ENCODE measurements around the gene GRHL3. TPM values are rescaled to one million over a fixed set of nuclear protein-coding genes. Genes with fewer than 3 reads are reported as not detected.

Gene GRHL3
- total and polyA plus RNA-seq, 2 donors (not counting 3 experiments of a cell fraction or from before 2014, with no cell fraction given): not detected

DNA sequence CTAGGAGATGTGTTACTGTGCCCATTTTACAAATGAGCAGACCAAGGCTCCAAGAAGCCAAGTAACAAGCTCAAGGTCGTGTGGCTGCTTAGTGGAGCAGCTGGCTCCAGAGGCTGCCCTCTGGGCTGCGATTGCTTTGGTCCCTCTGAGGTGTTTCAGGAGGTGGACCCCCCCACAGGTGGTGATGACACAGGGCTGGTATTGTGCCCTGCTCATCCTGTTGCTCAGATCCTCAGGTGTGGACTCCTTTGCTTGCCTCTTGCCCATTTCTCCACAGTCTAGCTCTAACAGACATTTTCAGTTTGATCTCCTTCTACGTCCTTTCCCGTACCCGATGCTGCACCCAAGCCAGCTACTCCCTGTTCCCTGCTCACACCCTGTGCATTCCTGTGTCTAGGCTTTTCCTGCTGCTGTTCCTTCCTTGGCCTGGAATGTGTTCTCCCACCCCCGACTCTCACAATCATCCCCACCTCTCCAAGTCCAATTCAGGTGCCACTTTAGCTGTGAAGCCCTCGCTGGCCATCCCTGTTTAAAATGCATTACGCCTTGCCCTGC lies 28.1 kb upstream of the GRHL3 start:
- H2AFZ ChIP-seq (ENCODE audit: low read depth, low read length): no peak overlapping the region
- no peaks in the 10 kb centered on the region for H3K79me2 ChIP-seq (ENCODE audit: control insufficient read depth, insufficient read depth, low read length)
- no peaks in the 10 kb centered on the region for H4K20me1 ChIP-seq (replicated peaks; ENCODE audit: control insufficient read depth, extremely low read depth, insufficient read depth, low read length)
- intact Hi-C loops (cut with micrococcal nuclease): loop anchor here (2.0 kb wide), 1 partner anchor 100 kb away; no protein-coding TSS in a partner anchor
- no peak overlapping the region for H3K4me3 ChIP-seq (replicated peaks in 1 of 3; ENCODE audit: insufficient read depth in 1 of 3, low read depth in 1 of 3, low read length in 3 of 3)
- ChIA-PET CTCF (interaction anchor here (1.2 to 1.9 kb wide), 2 partner anchors 89 to 101 kb away, joined by 4 to 6 read pairs; no protein-coding TSS in a partner anchor), POLR2A (no interaction called here)
- no peak overlapping the region for H3K9ac ChIP-seq (replicated peaks; ENCODE audit: extremely low read depth, insufficient read depth, low read length)
- DNase-seq (ENCODE audit: low read depth, low spot score) (no peak), FAIRE-seq (no peak)
- H3K36me3 ChIP-seq (ENCODE audit: control insufficient read depth in 2 of 2, extremely low read depth in 1 of 2, insufficient read depth in 2 of 2, low read length in 2 of 2): no peaks in the 10 kb centered on the region
- H3K4me1 ChIP-seq (ENCODE audit: control insufficient read depth, extremely low read depth, insufficient read depth, low read length): peaks cover 18% of the 10 kb centered on the region
- TF ChIP-seq, protein P1, sequence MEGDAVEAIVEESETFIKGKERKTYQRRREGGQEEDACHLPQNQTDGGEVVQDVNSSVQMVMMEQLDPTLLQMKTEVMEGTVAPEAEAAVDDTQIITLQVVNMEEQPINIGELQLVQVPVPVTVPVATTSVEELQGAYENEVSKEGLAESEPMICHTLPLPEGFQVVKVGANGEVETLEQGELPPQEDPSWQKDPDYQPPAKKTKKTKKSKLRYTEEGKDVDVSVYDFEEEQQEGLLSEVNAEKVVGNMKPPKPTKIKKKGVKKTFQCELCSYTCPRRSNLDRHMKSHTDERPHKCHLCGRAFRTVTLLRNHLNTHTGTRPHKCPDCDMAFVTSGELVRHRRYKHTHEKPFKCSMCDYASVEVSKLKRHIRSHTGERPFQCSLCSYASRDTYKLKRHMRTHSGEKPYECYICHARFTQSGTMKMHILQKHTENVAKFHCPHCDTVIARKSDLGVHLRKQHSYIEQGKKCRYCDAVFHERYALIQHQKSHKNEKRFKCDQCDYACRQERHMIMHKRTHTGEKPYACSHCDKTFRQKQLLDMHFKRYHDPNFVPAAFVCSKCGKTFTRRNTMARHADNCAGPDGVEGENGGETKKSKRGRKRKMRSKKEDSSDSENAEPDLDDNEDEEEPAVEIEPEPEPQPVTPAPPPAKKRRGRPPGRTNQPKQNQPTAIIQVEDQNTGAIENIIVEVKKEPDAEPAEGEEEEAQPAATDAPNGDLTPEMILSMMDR (IDR thresholded peaks at IDR 0.05; ENCODE audit: extremely low read depth in 1 of 2, insufficient read depth in 1 of 2, low read depth in 1 of 2, low read length in 2 of 2): no peak
- TF ChIP-seq POLR2A (IDR thresholded peaks at IDR 0.05; ENCODE audit: low read depth, low read length) (no peak), POLR2AphosphoS5 (IDR thresholded peaks at IDR 0.05; ENCODE audit: insufficient read depth, low read depth, low read length) (no peak), MYC (IDR thresholded peaks at IDR 0.05; ENCODE audit: low read depth, low read length) (no peak), GATA2 (IDR thresholded peaks at IDR 0.05; ENCODE audit: insufficient read depth, insufficient read length, low read depth, low read length) (no peak)
- no peaks in the 10 kb centered on the region for H3K27me3 ChIP-seq (ENCODE audit: control insufficient read depth in 2 of 2, insufficient read depth in 2 of 2, low read length in 2 of 2)
- H3K4me2 ChIP-seq (ENCODE audit: insufficient read depth, low read length): no peak overlapping the region
- dilution Hi-C loops (cut with MboI; ENCODE audit: extremely low pct_ligation_motif_present, low sequenced_read_pairs): no loop called here
- BruUV-seq (replicated peaks): no TSS peak
- H3K9me1 ChIP-seq (replicated peaks; ENCODE audit: control insufficient read depth, extremely low read depth, insufficient read depth, low read length): no peaks in the 10 kb centered on the region
- no peak overlapping the region for H3K27ac ChIP-seq (ENCODE audit: insufficient read depth, low read depth, low read length)
- no peaks in the 10 kb centered on the region for H3K9me3 ChIP-seq (replicated peaks; ENCODE audit: control insufficient read depth, insufficient read depth, low read length)

DNA sequence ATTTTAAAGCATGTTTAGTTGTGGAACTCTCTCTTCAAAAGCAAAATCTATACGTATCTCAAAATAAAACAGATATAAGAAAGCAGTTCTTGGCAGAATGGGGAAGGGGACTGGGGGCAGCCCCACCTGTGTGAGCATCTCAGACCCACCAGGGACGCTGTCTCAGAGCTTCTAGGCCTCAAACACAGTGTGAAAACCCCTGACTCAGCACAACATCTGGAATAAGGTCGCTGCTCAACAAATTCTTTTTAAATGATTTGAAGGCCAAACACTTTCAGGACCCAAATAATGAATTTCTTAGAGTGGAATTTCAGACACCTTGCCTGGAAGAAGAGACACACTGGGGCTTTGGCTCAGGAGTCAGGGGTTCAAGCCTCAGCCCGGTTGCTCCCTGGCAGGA lies 27.1 kb upstream of the GRHL3 start:
- ChIA-PET POLR2A (no interaction called here), CTCF (interaction anchor here (1.2 kb wide), 1 partner anchor 90 kb away, joined by 4 read pairs; no protein-coding TSS in a partner anchor)
- dilution Hi-C loops (cut with MboI; ENCODE audit: extremely low pct_ligation_motif_present, low sequenced_read_pairs): no loop called here

More for the DNA sequence above, 27.1 kb upstream of the GRHL3 start:
- Histone ChIP-seq H3K4me1 (ENCODE audit: control insufficient read depth, extremely low read depth, insufficient read depth, low read length) (peaks cover 18% of the 10 kb centered on the region), H3K9me3 (replicated peaks; ENCODE audit: control insufficient read depth, insufficient read depth, low read length) (no peaks in the 10 kb centered on the region), H3K36me3 (ENCODE audit: control insufficient read depth in 2 of 2, extremely low read depth in 1 of 2, insufficient read depth in 2 of 2, low read length in 2 of 2) (no peaks in the 10 kb centered on the region), H2AFZ (ENCODE audit: low read depth, low read length) (no peak overlapping the region), H3K79me2 (ENCODE audit: control insufficient read depth, insufficient read depth, low read length) (no peaks in the 10 kb centered on the region), H3K9ac (replicated peaks; ENCODE audit: extremely low read depth, insufficient read depth, low read length) (no peak overlapping the region), H3K9me1 (replicated peaks; ENCODE audit: control insufficient read depth, extremely low read depth, insufficient read depth, low read length) (no peaks in the 10 kb centered on the region), H3K27ac (ENCODE audit: insufficient read depth, low read depth, low read length) (no peak overlapping the region), H3K4me2 (ENCODE audit: insufficient read depth, low read length) (no peak overlapping the region), H3K4me3 (replicated peaks in 1 of 3; ENCODE audit: insufficient read depth in 1 of 3, low read depth in 1 of 3, low read length in 3 of 3) (no peak overlapping the region), H4K20me1 (replicated peaks; ENCODE audit: control insufficient read depth, extremely low read depth, insufficient read depth, low read length) (no peaks in the 10 kb centered on the region), H3K27me3 (ENCODE audit: control insufficient read depth in 2 of 2, insufficient read depth in 2 of 2, low read length in 2 of 2) (no peaks in the 10 kb centered on the region)
- no TSS peak for BruUV-seq (replicated peaks)
- DNase-seq (ENCODE audit: low read depth, low spot score): no peak
- FAIRE-seq: no peak
- TF ChIP-seq POLR2AphosphoS5 (IDR thresholded peaks at IDR 0.05; ENCODE audit: insufficient read depth, low read depth, low read length): no peak
- no peak for TF ChIP-seq EZH2 (IDR thresholded peaks at IDR 0.05; ENCODE audit: borderline replicate concordance, low read depth, low read length, severe bottlenecking)
- no peak for TF ChIP-seq JUN (IDR thresholded peaks at IDR 0.05; ENCODE audit: borderline replicate concordance, insufficient read depth, insufficient read length, low read depth)
- TF ChIP-seq, protein P1 (IDR thresholded peaks at IDR 0.05; ENCODE audit: extremely low read depth in 1 of 2, insufficient read depth in 1 of 2, low read depth in 1 of 2, low read length in 2 of 2): no peak
- TF ChIP-seq GATA2 (IDR thresholded peaks at IDR 0.05; ENCODE audit: insufficient read depth, insufficient read length, low read depth, low read length): no peak
- TF ChIP-seq POLR2A (IDR thresholded peaks at IDR 0.05; ENCODE audit: low read depth, low read length): no peak
- TF ChIP-seq FOS (IDR thresholded peaks at IDR 0.05; ENCODE audit: borderline replicate concordance, insufficient read depth, low read length): no peak
- intact Hi-C loops (cut with micrococcal nuclease): no loop called here
